HepG2 (cell line): Measurements from ENCODE around the gene NEK11. TPM values are rescaled to one million over a fixed set of nuclear protein-coding genes. Genes with fewer than 3 reads are reported as not detected.

Source experiments
- JUND ChIP-seq: sonication (generic); formaldehyde crosslinking; IDR thresholded peaks from 2 replicates; pipeline ENCODE4 v1.8.0; 2022; ENCODE audit warnings: mild to moderate bottlenecking, missing genetic modification reagents
- ZNF674 ChIP-seq: sonication (generic); formaldehyde crosslinking; IDR thresholded peaks from 2 replicates; pipeline ENCODE4 v1.5.0; 2020; ENCODE audit warnings: low read depth, mild to moderate bottlenecking, missing genetic modification reagents
- polyA plus RNA-seq, 8 experiments: library from polyadenylated mRNA; depleted of rRNA in 3 of 8; stranded (reverse) in 7 of 8; unstranded in 1 of 8; fragments of >200 nt; fragmentation: Illumina TruSeq in 4 of 8; extraction: Trizol in 4 of 8; gene quantifications; 2 replicates each; pipeline versions ENCODE4 v1.2.1 to v1.2.3, GENCODE V29; 2011 to 2016; ENCODE audit warnings: low read depth in 4 of 8, missing spikeins in 1 of 8, mixed read lengths in 1 of 8; ENCODE audit not compliant: insufficient read depth in 1 of 8
- total RNA-seq, 5 experiments: library from RNA; depleted of rRNA; stranded (reverse); fragments of >200 nt; fragmentation: Illumina TruSeq; extraction: Trizol; gene quantifications; 2 replicates each; pipeline ENCODE4 v1.2.3, GENCODE V29; 2016; ENCODE audit warnings: low read depth in 1 of 5
- TF ChIP-seq, protein P1 (sequence below): sonication (generic); formaldehyde crosslinking; IDR thresholded peaks from 2 replicates; pipeline ENCODE4 v1.4.0; 2020; ENCODE audit warnings: missing genetic modification reagents
- TF ChIP-seq, protein P2 (sequence below): sonication (generic); formaldehyde crosslinking; IDR thresholded peaks from one replicate; pipeline ENCODE4 v1.5.1; 2020; ENCODE audit warnings: mild to moderate bottlenecking, missing genetic modification reagents; ENCODE audit errors: not compliant biosample characterization

The NEK11 gene
- total and polyA plus RNA-seq, 2 of the 13 experiments (the other 11 are each of a cell fraction or from before 2014, with no cell fraction given) = 0.95 to 2.2 TPM

GRCh38 chr3:131277836-131278497 is 251.3 kb downstream of the NEK11 start (continued):
- TF ChIP-seq, protein P1, sequence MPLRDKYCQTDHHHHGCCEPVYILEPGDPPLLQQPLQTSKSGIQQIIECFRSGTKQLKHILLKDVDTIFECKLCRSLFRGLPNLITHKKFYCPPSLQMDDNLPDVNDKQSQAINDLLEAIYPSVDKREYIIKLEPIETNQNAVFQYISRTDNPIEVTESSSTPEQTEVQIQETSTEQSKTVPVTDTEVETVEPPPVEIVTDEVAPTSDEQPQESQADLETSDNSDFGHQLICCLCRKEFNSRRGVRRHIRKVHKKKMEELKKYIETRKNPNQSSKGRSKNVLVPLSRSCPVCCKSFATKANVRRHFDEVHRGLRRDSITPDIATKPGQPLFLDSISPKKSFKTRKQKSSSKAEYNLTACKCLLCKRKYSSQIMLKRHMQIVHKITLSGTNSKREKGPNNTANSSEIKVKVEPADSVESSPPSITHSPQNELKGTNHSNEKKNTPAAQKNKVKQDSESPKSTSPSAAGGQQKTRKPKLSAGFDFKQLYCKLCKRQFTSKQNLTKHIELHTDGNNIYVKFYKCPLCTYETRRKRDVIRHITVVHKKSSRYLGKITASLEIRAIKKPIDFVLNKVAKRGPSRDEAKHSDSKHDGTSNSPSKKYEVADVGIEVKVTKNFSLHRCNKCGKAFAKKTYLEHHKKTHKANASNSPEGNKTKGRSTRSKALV (CRISPR knock-in tag) = no peak
- TF ChIP-seq, protein P2, sequence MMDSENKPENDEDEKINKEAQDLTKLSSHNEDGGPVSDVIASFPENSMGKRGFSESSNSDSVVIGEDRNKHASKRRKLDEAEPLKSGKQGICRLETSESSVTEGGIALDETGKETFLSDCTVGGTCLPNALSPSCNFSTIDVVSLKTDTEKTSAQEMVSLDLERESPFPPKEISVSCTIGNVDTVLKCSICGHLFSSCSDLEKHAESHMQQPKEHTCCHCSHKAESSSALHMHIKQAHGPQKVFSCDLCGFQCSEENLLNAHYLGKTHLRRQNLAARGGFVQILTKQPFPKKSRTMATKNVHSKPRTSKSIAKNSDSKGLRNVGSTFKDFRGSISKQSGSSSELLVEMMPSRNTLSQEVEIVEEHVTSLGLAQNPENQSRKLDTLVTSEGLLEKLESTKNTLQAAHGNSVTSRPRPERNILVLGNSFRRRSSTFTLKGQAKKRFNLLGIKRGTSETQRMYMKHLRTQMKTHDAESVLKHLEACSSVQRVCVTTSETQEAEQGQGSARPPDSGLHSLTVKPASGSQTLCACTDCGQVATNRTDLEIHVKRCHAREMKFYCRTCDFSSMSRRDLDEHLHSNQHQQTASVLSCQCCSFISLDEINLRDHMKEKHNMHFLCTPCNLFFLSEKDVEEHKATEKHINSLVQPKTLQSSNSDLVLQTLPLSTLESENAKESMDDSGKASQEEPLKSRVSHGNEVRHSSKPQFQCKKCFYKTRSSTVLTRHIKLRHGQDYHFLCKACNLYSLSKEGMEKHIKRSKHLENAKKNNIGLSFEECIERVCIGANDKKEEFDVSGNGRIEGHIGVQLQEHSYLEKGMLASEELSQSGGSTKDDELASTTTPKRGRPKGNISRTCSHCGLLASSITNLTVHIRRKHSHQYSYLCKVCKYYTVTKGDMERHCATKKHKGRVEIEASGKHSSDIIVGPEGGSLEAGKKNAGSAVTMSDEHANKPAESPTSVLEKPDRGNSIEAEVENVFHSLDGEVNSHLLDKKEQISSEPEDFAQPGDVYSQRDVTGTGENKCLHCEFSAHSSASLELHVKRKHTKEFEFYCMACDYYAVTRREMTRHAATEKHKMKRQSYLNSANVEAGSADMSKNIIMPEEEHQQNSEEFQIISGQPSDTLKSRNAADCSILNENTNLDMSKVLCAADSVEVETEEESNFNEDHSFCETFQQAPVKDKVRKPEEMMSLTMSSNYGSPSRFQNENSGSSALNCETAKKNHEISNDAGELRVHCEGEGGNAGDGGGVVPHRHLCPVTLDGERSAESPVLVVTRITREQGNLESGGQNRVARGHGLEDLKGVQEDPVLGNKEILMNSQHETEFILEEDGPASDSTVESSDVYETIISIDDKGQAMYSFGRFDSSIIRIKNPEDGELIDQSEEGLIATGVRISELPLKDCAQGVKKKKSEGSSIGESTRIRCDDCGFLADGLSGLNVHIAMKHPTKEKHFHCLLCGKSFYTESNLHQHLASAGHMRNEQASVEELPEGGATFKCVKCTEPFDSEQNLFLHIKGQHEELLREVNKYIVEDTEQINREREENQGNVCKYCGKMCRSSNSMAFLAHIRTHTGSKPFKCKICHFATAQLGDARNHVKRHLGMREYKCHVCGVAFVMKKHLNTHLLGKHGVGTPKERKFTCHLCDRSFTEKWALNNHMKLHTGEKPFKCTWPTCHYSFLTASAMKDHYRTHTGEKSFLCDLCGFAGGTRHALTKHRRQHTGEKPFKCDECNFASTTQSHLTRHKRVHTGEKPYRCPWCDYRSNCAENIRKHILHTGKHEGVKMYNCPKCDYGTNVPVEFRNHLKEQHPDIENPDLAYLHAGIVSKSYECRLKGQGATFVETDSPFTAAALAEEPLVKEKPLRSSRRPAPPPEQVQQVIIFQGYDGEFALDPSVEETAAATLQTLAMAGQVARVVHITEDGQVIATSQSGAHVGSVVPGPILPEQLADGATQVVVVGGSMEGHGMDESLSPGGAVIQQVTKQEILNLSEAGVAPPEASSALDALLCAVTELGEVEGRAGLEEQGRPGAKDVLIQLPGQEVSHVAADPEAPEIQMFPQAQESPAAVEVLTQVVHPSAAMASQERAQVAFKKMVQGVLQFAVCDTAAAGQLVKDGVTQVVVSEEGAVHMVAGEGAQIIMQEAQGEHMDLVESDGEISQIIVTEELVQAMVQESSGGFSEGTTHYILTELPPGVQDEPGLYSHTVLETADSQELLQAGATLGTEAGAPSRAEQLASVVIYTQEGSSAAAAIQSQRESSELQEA (CRISPR knock-in tag) = no peak
- TF ChIP-seq ZNF674 (CRISPR knock-in tag) = no peak
- TF ChIP-seq JUND (CRISPR knock-in tag) = no peak
